Osteocyte (in vitro differentiated cells): ENCODE measurements around the gene BRF1. TPM values are rescaled to one million over a fixed set of nuclear protein-coding genes. Genes with fewer than 3 reads are reported as not detected.
"Not testable (repeated sequence)": the region's sequence is repeated elsewhere in the genome, so short reads cannot be mapped to it uniquely, and the experiment has no call there.

Experiments
- DNase-seq: peaks from one replicate; pipeline ENCODE4 v3.0.0; 2021; ENCODE audit warnings: mixed read lengths; ENCODE audit not compliant: unreplicated experiment; ENCODE audit errors: extremely low spot score
- H3K27ac Mint-ChIP-seq: one replicate; pipeline ENCODE4 v1.8.0; 2021; ENCODE audit warnings: mild to moderate bottlenecking, mixed read lengths; ENCODE audit not compliant: unreplicated experiment
- H3K27me3 Mint-ChIP-seq: one replicate; pipeline ENCODE4 v1.8.0; 2021; ENCODE audit warnings: mixed read lengths; ENCODE audit not compliant: unreplicated experiment
- H3K36me3 Mint-ChIP-seq: one replicate; pipeline ENCODE4 v1.8.0; 2021; ENCODE audit warnings: mixed read lengths; ENCODE audit not compliant: unreplicated experiment
- H3K4me1 Mint-ChIP-seq: one replicate; pipeline ENCODE4 v1.8.0; 2021; ENCODE audit warnings: mixed read lengths; ENCODE audit not compliant: unreplicated experiment
- H3K4me3 Mint-ChIP-seq: one replicate; pipeline ENCODE4 v1.8.0; 2021; ENCODE audit warnings: mild to moderate bottlenecking, moderate library complexity, mixed read lengths; ENCODE audit not compliant: unreplicated experiment
- H3K9me3 Mint-ChIP-seq: one replicate; pipeline ENCODE4 v1.8.0; 2021; ENCODE audit warnings: mixed read lengths; ENCODE audit not compliant: unreplicated experiment
- CTCF ChIP-seq: fragments of 200-600 bp; sonication (generic); IDR thresholded peaks from 2 replicates; pipeline ENCODE4 v1.5.0; 2021; ENCODE audit warnings: antibody characterized with exemption, mild to moderate bottlenecking, moderate library complexity
- total RNA-seq: library from RNA; stranded (reverse); gene quantifications from 2 replicates; pipeline ENCODE4 v1.2.1, GENCODE V29; 2021

Gene BRF1
- total RNA-seq, 1 donor from 2014 or later = 43.5 TPM

- Mint-ChIP-seq H3K4me1 (peaks cover 4% of the 10 kb centered on the region), H3K9me3 (no peaks in the 10 kb centered on the region), H3K4me3 (no peak overlapping the region), H3K36me3 (peaks cover 6% of the 10 kb centered on the region), H3K27ac (no peak overlapping the region), H3K27me3 (no peaks in the 10 kb centered on the region)
- peak; percentile 66 for TF ChIP-seq CTCF
- no peak for DNase-seq
These were observed 19.3 kb downstream of the BRF1 start for GRCh38 chr14:105281371-105282097.

- no peak for TF ChIP-seq CTCF
- Mint-ChIP-seq H3K4me1 (peaks cover 6% of the 10 kb centered on the region), H3K36me3 (peaks cover 3% of the 10 kb centered on the region), H3K27ac (no peak overlapping the region), H3K9me3 (no peaks in the 10 kb centered on the region), H3K4me3 (no peak overlapping the region), H3K27me3 (no peaks in the 10 kb centered on the region)
- no peak for DNase-seq
These were observed 20.3 kb downstream of the BRF1 start for GRCh38 chr14:105280525-105280924.

GRCh38 chr14:105279642-105280361 lies 21.0 kb downstream of the BRF1 start:
- Mint-ChIP-seq H3K36me3 (no peaks in the 10 kb centered on the region), H3K4me3 (no peak overlapping the region), H3K27me3 (no peaks in the 10 kb centered on the region), H3K27ac (no peak overlapping the region), H3K4me1 (peaks cover 14% of the 10 kb centered on the region), H3K9me3 (no peaks in the 10 kb centered on the region)
- DNase-seq = no peak
- TF ChIP-seq CTCF = no peak

GRCh38 chr14:105277448-105277847 lies 23.4 kb downstream of the BRF1 start:
- DNase-seq, H3K9me3 Mint-ChIP-seq, H3K36me3 Mint-ChIP-seq, H3K4me3 Mint-ChIP-seq, H3K27me3 Mint-ChIP-seq, H3K27ac Mint-ChIP-seq: not testable (repeated sequence)
- peaks cover 14% of the 10 kb centered on the region for H3K4me1 Mint-ChIP-seq

GRCh38 chr14:105275267-105275946 lies 25.4 kb downstream of the BRF1 start:
- Mint-ChIP-seq H3K4me3 (no peak overlapping the region), H3K36me3 (no peaks in the 10 kb centered on the region), H3K27ac (peak overlapping the region; percentile 70), H3K27me3 (no peaks in the 10 kb centered on the region), H3K9me3 (no peaks in the 10 kb centered on the region), H3K4me1 (peaks cover 10% of the 10 kb centered on the region)
- no peak for DNase-seq
- no peak for TF ChIP-seq CTCF
